Measurements from ENCODE around the gene EML6.

EML6 gene

GRCh38 chr2:54914637-54915036 is 191.2 kb downstream of the EML6 start:
- DNase-seq (no peak), ATAC-seq (no peak)

DNA sequence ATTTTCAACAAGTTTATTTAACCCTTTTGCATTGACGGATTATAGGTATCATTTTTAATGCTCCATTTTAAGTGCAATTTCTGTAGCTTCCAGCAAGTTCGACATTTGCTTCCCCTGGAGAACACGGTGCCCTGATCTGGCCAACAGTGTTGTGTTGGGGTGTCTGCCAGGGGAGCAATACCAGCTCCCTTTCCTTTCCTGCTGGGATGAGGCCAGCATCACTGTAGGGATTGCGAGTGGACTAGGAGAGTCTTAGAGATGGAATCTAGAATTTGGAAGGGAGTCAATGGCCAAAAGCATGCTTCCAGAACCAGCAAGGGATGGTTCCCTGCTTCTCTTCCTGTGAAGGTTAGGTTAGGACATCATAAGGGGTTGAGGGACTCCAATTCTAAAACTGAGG is 191.6 kb downstream of the EML6 start:
- ATAC-seq (no peak), DNase-seq (no peak)

- DNase-seq (no peak), ATAC-seq (no peak)
These were observed 193.2 kb downstream of the EML6 start for GRCh38 chr2:54916637-54917036.

GRCh38 chr2:54918647-54919280 is 195.3 kb downstream of the EML6 start:
- DNase-seq (no peak), ATAC-seq (no peak)

DNA sequence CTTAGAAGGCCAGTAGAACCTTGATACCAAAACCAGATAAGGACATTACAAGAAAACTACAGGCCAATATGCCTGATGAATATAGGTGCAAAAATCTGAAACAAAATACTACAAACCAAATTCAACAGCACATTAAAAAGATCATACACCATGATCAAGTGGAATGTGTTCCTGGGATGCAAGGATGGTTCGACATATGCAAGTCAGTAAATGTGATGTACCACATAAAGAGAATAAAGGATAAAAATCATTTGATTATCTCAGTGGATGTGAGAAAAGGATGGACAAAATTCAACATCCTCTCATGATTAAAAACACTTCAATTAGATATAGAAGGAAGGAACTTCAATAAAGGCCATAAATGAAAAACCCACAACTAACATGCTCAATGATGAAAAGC is 197.2 kb downstream of the EML6 start:
- no peak for DNase-seq
- no peak for ATAC-seq

DNA sequence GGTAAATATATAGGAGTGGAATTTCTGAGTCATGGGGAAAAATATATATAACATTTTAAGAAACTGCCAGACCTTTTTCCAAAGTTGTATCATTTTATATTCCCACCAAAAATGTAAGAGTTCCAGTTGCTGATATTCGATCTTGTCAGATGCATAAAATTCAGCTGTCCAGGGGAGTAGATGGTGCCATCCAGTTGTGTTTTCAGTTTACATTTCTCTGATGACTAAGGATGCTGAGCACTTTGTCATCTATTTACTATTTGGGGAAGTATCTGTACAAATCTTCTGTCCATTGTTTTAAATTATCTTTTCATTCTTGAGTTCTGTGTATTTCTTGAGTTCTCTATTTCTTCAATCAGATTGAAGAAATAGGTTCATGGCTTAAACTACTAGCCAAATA is 200.7 kb downstream of the EML6 start:
- ATAC-seq (no peak), DNase-seq (no peak)

GRCh38 chr2:54925022-54925421 is 201.6 kb downstream of the EML6 start:
- DNase-seq (no peak), ATAC-seq (no peak)

DNA sequence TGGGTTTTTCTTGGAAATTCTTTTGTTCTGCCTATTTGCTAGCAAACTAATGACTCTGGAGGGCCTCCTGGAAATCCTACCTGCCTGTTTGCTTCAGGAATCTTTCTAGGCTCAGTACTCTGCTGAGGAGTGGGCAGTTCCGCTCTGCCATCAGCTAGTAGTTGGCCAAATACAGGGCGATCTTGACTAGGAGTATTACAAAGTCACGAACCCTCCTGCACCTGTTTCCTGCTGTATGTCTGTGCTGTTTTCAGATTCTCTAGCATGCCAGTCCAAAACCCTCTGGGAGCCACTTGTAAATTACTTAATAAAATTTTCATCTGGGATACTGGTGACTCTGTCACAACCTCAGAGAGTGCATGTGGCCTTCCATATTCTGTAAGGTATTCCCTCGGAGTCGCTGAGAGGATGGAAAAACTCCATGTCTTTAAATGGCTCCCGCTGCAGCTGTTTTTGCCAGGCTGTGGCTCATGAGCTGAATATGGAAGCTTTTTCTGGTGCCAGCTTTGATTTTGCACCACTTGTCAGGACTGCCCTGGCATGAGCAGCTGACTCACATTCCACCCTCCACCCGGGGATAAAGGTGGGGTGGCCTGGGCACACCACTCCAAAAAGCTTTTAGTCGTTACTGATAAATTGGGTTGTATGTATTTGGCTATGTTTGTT is 203.8 kb downstream of the EML6 start:
- no peak for ATAC-seq
- DNase-seq, result no peak

- DNase-seq (no peak), ATAC-seq (no peak)
These were observed 204.5 kb downstream of the EML6 start for GRCh38 chr2:54927751-54928615.

DNA sequence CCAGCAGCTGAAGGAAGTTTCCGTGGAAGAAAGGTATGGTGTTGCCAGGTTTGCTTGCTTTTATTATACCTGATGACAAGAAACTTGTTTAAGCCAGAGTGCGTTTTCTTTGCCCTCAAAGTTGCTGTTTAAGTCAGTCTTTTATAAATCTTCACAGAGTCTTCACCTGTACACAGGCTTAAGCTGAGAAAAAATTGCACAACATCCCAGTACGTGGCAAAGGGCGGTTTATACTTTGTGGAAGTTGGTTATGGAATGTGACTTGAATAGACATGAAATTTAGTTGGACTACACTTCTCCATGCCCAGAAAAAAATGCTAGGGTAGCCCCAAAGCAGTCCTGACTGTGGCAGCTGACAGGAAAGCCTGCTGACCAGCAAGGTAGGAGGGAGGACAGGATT is 205.3 kb downstream of the EML6 start:
- DNase-seq (no peak), ATAC-seq (no peak)

GRCh38 chr2:54931473-54931872 is 208.0 kb downstream of the EML6 start:
- DNase-seq, result no peak

GRCh38 chr2:54935389-54935788 is 211.9 kb downstream of the EML6 start:
- DNase-seq, result no peak
- no peak for ATAC-seq

More at GRCh38 chr2:54931473-54931872, 208.0 kb downstream of the EML6 start:
- no peak for ATAC-seq

- ATAC-seq, result no peak
- no peak for DNase-seq
These were observed 213.3 kb downstream of the EML6 start for GRCh38 chr2:54936766-54937165.

DNA sequence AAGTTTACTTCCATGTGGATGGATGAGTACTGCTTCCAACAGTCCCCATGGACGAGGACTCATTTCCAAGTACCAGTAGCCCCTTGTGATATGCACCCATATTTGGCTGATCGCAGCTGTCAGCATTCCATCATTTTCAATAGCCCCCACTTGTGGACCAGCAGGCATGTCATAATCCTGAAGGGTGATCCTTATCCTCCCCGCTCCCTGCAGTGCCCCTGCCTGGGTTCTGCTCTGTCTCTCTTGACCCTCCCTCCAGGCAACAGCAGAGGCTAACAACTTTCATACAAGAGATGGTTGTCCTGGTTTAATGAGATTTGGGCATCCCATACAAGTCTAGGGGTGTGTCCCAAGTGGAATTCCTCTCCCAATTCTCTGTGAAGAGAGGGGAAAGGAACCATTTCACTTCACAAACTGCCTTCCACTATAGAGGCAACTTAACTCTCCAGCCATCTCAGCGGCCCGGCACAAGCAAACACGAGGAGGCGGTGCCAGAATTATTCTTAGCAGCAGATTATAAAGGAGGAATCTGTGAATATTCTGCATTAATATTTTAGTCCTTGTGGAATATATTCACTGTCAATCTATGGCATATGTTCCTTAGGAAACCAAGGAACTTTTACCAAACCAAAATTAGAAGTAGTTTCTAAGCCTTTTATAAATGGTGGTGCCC is 216.1 kb downstream of the EML6 start:
- ATAC-seq, result no peak
- no peak for DNase-seq

- no peak for ATAC-seq
- no peak for DNase-seq
These were observed 217.3 kb downstream of the EML6 start for GRCh38 chr2:54940723-54941122.

DNA sequence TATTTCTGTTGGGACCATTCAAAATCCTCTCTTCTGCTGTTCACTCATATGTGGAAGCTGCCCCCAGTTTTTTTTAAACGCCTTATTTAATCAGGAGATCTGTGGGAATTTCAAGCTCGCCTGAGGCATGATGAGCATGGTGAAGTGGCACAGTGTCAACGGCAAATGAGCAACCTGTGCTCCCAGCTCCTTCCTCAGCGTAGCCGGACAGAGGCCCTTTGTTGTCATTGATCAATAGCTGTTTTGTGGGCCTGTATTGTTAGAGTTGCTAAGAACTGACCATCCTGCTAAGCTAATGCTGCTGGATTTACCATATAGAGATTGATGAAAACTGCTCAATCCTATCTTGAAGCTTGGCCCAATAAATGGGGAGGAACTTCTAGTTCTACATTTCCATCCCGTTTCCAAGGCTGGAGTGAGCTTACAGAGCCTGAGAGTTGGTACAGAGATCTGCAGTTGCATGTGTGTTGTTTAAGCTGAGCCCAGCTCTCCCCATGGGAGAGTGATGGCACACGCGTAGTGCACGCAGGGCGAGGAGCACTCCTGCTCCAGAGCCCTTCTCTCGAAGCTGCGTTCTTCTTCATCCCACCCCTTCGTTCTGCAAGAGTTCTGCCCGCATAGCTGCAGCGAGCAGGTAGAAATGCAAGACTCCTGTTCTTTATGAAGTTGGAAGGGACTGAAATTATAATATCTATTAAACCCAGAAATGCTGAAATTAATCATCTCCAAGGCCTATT is 218.0 kb downstream of the EML6 start:
- ATAC-seq, result no peak
- DNase-seq, result no peak

- peak; percentile 16 for ATAC-seq
- DNase-seq, result peak; percentile 21
These were observed 218.9 kb downstream of the EML6 start for GRCh38 chr2:54942373-54942772.

DNA sequence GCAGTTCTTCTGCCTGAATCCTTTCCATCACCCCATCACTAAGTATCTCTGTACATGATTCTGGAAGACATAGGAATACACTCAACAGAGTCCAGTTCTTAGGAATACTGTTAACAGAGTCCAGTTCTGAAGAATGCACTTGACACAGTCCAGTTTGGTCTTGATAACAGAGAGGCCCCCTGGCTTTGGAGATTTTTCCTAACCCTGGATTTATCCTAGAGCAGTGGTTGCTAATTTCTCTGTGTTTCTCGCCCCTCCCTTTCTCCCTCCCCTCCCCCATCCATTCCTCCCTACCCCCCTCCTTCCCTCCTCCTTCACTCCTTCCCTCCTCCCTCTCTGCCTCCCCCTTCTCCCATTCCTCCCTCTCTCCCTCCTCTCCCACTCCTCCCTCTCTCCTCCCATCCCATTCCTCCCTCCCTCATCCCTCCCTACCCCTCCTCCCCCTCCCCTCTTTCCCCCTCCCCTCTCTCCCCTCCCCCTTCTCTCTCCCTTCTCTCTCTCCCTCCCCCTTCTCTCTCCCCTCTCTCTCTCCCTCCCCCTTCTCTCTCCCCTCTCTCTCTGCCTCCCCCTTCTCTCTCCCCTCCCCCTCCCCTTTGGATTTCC is 221.4 kb downstream of the EML6 start:
- ATAC-seq (no peak), DNase-seq (no peak)

- ATAC-seq, result peak; percentile 91
- peak; percentile 19 for DNase-seq
These were observed 222.1 kb downstream of the EML6 start for GRCh38 chr2:54945391-54946219.

DNA sequence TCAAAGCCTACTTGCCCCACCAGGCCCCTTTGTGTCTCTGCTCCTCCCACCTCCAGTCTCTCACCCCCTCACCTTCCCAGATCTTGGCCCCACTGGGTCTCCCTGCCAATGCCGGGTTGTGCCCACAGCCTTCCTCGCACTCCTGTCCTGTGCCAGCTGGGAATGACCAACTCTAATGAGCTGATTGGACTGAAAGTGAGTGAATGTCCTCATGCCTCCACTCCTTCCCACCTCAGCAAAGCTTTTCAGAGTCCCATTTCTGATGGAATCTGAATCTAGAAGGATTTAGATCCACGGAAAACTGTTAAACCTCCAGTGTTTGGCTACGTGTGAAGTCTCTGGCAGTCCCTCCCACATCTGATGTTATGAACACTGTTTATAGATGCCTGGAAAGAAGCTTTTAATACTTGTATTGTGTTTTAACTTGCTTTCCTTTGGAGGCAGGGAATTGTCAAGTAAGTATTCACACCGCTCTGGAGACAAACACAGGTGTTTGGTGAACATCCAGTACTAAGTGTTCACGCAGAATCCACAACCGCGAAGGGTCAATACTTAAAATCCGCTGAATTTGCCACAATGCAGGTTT is 222.9 kb downstream of the EML6 start:
- no peak for ATAC-seq

More for the DNA sequence above, 222.9 kb downstream of the EML6 start:
- no peak for DNase-seq

All from stimulated activated naive CD8-positive, alpha-beta T cell treated with anti-CD3 and anti-CD28 coated beads, Interleukin-15, Interleukin-2, amounts not matched to agents 100 U/mL and 50 U/mL, for 24 hours (primary cell).